CD4-positive, alpha-beta T cell treated with Interleukin-4 for 4 hours (primary cell): Measurements from ENCODE around the gene ABCA4.
"Not testable (repeated sequence)": the region's sequence is repeated elsewhere in the genome, so short reads cannot be mapped to it uniquely, and the experiment has no call there.

ENCODE experiments used
- DNase-seq: peaks from one replicate; pipeline ENCODE4 v3.0.0-alpha.2; 2020

The ABCA4 gene

GRCh38 chr1:93972341-93972740, 148.6 kb downstream of the ABCA4 start:
- DNase-seq = no peak

DNA sequence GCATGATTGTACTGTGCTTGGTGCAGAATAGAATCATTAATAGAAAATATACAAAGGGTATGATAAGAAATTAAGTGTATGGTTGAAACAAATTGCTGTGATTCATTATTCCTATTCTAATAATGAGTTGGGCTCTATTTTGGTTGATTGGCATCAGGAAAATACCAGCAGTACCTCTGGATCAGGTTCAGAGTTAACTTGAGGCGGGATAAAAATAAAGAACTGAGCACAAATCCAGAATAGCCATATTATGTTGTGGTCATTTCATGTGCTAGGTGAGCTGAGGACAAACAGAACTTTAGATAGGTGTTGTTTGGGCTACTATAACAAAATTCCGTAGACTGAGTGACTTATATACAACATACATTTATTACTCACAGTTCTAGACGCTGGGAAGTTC, 151.1 kb downstream of the ABCA4 start:
- DNase-seq = no peak

- DNase-seq = no peak
These were observed 151.6 kb downstream of the ABCA4 start for GRCh38 chr1:93969371-93969770.

DNA sequence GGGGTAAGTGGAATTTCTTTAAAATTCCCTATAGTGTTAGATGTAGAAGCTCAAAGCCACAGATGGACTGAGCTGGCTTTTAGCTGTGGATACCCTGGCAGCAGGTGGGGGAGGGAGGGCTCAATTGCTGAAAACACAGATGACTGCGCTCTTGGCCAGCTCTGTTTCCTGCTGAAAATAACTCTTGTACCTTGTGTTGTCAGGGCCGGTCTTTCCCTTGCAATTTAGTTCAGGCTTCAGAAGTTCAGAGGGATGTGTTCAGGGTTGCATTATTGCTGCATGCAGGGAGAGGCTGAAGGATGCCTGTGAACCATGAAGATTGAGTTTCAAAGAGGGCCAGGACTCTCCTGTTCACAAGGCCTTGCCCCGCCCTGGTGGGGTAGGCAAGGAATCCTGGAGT, 153.6 kb downstream of the ABCA4 start:
- DNase-seq = no peak

GRCh38 chr1:93965888-93966287, 155.1 kb downstream of the ABCA4 start:
- DNase-seq = no peak

GRCh38 chr1:93965256-93965655, 155.7 kb downstream of the ABCA4 start:
- no peak for DNase-seq

DNA sequence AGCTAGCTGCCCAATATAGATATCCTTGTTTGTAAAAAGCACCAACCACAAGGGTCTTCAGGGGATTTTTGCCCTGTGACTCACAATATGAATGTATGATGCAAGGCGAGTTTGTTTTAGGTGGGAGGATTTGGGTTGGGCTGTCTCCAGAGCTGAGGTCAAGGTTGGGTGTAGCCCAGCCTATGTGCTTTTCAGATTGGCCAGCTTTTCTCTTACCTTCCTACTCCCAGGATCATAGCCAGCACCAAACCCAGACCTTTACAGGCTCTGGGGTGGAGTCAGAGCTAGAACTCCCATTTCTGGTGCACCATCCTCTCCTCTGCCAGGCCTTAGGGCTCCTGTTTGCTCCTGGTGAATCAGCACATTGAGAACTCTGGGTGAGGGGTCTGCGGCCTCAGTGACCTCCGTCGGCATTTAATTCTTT, 156.2 kb downstream of the ABCA4 start:
- no peak for DNase-seq

DNA sequence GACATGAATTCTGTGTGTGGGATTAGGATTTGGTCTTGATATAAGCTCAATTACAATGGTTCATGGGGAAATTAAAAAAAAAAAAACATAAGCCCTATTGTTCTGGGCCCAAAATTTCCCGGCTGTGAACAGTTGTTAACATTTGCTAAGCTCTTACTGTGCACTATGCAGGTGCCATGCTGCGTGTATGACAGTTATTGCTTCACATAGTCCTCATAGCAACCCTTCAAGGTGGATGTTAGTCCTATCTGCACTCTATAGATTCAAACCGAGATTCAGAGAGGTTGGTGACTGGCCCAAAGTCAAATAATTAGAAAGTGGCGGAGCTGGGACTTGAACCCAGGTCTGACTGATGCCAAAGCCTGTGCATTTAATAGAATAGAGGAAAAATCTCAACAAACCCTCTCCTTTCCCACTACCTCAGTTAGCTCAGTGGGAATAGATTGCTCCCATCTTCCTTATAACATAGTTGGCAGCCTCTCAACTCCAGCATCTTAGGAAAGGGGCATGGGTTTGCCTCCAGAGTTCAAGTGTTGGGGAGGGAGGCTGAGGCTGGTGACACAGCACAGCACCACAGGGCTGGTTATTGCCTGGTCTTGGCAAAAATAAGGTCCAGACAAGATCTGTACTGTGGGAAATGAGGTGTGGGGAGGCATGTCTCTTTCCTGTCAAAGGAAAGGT, 156.7 kb downstream of the ABCA4 start:
- DNase-seq = no peak

- DNase-seq = no peak
These were observed 157.4 kb downstream of the ABCA4 start for GRCh38 chr1:93963585-93963984.

DNA sequence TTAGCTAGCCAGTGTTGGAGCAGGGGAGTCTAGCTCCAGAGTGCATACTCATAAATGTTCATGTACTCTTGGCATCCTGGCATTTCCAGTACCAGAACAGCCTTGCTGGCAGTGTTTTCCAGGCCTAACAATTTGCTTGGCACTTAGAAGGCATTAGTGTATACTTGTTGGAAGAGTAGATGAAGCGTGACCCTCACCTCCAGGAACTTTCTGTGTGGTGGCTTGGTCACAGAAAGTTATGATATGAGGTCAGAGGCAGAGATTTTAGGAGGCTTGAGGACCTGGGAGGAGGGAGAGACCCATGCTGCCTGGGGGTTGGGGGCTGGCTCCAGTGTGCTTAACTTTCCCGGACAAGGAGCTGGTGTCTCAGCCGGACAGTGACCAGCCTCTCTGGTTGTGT, 159.0 kb downstream of the ABCA4 start:
- no peak for DNase-seq

- DNase-seq = no peak
These were observed 159.5 kb downstream of the ABCA4 start for GRCh38 chr1:93961443-93961842.

- DNase-seq = no peak
These were observed 160.3 kb downstream of the ABCA4 start for GRCh38 chr1:93960641-93961147.

DNA sequence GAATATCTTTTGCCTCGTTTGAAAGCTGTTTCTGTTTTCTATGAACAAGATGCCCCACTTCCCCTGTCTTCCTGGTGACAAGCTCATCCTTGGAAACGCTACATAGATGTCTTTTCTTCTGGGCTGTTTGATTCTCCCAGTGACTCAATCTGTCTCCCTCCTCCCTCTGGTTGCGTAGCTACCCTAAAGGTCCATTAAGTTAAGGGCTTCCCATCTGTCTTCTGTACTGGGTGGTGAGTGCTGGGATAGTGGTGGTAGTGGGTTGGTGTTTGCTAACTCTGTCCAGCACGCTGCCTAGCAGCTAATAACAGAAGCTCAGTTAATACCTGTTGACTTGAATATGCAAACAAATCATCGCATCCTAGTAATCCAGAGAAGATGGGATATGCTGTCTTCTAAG, 161.5 kb downstream of the ABCA4 start:
- DNase-seq = no peak

DNA sequence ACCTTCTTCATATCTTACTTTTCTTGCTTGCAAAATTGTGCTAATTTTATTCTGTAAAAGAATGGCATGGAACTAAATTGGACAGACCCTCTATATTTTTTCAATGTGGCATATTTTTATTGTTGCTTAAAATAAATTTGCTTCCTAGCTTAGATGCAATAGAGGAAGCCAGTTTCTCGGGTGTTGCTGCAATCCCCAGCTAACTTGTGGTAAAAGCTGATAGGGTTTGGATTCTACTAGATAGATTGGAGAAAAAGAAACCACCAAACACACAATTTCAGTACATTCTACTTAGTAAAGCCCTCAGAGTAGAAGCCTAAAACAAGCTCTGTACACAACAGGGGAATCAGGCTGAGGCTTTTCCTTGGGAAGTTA, 162.2 kb downstream of the ABCA4 start:
- no peak for DNase-seq

DNA sequence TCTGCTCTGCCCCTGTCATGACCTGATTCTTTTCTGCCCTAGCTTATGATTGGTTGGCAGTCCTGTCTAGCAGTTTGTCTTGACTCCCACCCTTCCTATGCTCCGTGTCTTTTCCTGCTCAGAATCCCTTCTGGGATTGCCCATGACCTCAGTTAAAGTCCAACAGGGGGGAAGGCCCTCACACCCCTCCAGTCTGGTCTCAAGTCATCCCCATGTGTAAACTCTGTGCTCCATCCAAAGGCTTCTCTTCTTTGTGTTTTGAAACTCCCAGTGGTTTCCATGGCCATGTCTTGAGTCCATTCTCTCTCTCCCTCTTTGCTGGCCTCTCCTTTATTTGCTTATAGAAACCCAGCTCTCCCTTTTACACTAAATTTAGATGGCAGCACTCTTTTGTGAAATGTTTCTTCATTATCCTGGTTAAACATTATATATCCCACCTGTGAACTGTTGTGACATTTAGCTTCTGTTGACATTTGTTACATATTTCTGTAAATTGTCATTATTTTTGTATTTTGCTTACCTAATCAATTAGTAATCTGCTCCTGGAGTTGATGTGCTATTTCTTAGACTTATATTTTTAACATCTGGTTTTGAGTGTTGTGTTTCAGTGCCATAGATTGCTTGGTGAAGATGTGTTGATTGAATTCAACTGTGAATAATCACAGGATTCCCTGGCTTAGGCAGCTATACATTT, 162.8 kb downstream of the ABCA4 start:
- DNase-seq = no peak

DNA sequence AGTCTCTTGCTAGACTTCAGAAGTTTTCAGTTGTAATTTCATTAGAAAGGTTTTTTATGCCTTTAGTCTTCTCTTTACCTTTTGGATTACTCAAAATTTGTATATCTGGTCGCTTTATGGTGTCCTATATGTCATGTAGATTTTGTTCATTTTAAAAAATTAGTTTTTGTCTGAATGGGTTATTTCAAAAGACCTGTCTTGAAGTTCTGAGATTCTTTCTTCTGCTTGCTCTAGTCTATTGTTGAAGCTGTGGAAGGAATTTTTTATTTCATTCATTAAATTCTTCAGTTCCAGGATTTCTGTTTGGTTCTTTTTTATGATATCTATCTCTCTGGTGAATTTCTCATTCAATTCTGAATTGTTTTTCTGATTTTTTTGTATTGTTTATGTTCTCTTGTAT, 165.2 kb downstream of the ABCA4 start:
- DNase-seq = no peak

GRCh38 chr1:93947002-93947686, 173.8 kb downstream of the ABCA4 start:
- DNase-seq = not testable (repeated sequence)
